Neural crest cell (in vitro differentiated cells): Measurements from ENCODE around the gene ARHGAP26. TPM values are rescaled to one million over a fixed set of nuclear protein-coding genes. Genes with fewer than 3 reads are reported as not detected.

Experiments
- DNase-seq: peaks from one replicate; pipeline ENCODE4 v3.0.0; 2021; ENCODE audit warnings: low read depth, mixed read lengths, low spot score
- H3K27ac Mint-ChIP-seq: one replicate; pipeline ENCODE4 v1.8.0; 2021; ENCODE audit warnings: mild to moderate bottlenecking, mixed read lengths; ENCODE audit not compliant: unreplicated experiment
- H3K27me3 Mint-ChIP-seq: 2 replicates; pipeline ENCODE4 v1.8.0; 2021; ENCODE audit warnings: low read depth, mild to moderate bottlenecking, mixed read lengths
- H3K36me3 Mint-ChIP-seq: 2 replicates; pipeline ENCODE4 v1.8.0; 2021; ENCODE audit warnings: low read depth, mild to moderate bottlenecking, mixed read lengths
- H3K4me1 Mint-ChIP-seq: 2 replicates; pipeline ENCODE4 v1.8.0; 2021; ENCODE audit warnings: mixed read lengths
- H3K4me3 Mint-ChIP-seq: one replicate; pipeline ENCODE4 v1.8.0; 2021; ENCODE audit warnings: mild to moderate bottlenecking, mixed read lengths
- H3K9me3 Mint-ChIP-seq: 2 replicates; pipeline ENCODE4 v1.8.0; 2021; ENCODE audit warnings: mixed read lengths
- total RNA-seq: library from RNA; stranded (reverse); gene quantifications from 2 replicates; pipeline ENCODE4 v1.2.1, GENCODE V29; 2021
- TF ChIP-seq, protein P1 (sequence below): fragments of 200-600 bp; sonication (generic); conservative IDR thresholded peaks from 2 replicates; pipeline ENCODE4 v1.5.0; 2021; ENCODE audit warnings: antibody characterized with exemption, mild to moderate bottlenecking

ARHGAP26 gene
- total RNA-seq, 1 donor from 2014 or later: 5.5 TPM

GRCh38 chr5:142857405-142857804 is 87.2 kb downstream of the ARHGAP26 start:
- Mint-ChIP-seq H3K27ac (no peak overlapping the region), H3K4me1 (peaks cover 8% of the 10 kb centered on the region), H3K36me3 (no peaks in the 10 kb centered on the region), H3K4me3 (no peak overlapping the region), H3K9me3 (no peaks in the 10 kb centered on the region), H3K27me3 (no peaks in the 10 kb centered on the region)
- TF ChIP-seq, protein P1, sequence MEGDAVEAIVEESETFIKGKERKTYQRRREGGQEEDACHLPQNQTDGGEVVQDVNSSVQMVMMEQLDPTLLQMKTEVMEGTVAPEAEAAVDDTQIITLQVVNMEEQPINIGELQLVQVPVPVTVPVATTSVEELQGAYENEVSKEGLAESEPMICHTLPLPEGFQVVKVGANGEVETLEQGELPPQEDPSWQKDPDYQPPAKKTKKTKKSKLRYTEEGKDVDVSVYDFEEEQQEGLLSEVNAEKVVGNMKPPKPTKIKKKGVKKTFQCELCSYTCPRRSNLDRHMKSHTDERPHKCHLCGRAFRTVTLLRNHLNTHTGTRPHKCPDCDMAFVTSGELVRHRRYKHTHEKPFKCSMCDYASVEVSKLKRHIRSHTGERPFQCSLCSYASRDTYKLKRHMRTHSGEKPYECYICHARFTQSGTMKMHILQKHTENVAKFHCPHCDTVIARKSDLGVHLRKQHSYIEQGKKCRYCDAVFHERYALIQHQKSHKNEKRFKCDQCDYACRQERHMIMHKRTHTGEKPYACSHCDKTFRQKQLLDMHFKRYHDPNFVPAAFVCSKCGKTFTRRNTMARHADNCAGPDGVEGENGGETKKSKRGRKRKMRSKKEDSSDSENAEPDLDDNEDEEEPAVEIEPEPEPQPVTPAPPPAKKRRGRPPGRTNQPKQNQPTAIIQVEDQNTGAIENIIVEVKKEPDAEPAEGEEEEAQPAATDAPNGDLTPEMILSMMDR: no peak
- DNase-seq: no peak

DNA sequence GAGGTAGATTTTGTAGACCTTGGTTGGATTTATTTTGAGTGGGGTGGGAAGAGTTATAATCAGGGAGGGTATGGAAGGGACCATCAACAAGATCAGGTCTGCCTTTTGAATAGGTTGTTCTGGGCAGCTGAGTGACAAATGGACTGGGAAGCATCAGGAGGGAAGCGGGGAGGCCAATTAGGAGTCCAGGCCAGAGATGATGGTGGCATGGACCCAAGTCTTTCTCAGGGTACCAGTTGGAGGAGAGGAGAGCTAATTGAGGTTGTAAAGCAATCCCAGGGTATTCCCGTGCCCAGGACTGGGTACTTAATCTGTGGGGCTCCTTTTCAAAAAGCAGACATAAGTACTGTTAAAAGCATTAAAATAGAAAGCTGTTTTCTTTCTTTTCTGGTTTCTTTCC is 88.9 kb downstream of the ARHGAP26 start:
- Mint-ChIP-seq H3K36me3 (no peaks in the 10 kb centered on the region), H3K9me3 (no peaks in the 10 kb centered on the region), H3K4me1 (peaks cover 9% of the 10 kb centered on the region), H3K27ac (no peak overlapping the region), H3K4me3 (no peak overlapping the region), H3K27me3 (no peaks in the 10 kb centered on the region)
- no peak for DNase-seq
- TF ChIP-seq, protein P1: no peak

- no peaks in the 10 kb centered on the region for H3K27me3 Mint-ChIP-seq
- TF ChIP-seq, protein P1: no peak
- peaks cover 21% of the 10 kb centered on the region for H3K4me1 Mint-ChIP-seq
Observed at GRCh38 chr5:142860270-142860669, 90.1 kb downstream of the ARHGAP26 start.

DNA sequence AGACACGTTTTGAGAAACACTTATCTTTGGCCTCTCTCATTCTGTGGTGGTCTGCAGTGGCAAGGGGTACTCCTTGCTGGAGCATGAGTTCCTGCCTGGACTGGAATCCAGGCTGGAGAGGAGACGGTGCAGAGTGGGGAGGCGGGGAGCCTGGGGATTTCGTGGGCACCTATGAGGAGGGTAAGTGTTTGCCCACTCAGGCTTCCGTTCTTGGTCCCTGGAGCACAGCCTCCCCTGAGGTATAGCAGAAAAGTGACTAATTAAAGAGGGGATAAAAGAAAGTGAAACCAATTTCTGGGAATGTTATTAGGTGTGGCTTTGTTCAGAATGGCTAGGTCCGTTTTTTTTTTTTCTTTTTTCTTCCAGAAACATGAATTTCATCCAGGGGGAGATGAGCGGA is 90.8 kb downstream of the ARHGAP26 start:
- no peaks in the 10 kb centered on the region for H3K36me3 Mint-ChIP-seq
- TF ChIP-seq, protein P1: no peak
- DNase-seq: no peak
- H3K4me3 Mint-ChIP-seq: no peak overlapping the region
- no peaks in the 10 kb centered on the region for H3K9me3 Mint-ChIP-seq
- peaks cover 21% of the 10 kb centered on the region for H3K4me1 Mint-ChIP-seq
- no peak overlapping the region for H3K27ac Mint-ChIP-seq
- H3K27me3 Mint-ChIP-seq: no peaks in the 10 kb centered on the region

More at GRCh38 chr5:142860270-142860669, 90.1 kb downstream of the ARHGAP26 start:
- Mint-ChIP-seq H3K27ac (no peak overlapping the region), H3K36me3 (no peaks in the 10 kb centered on the region), H3K9me3 (no peaks in the 10 kb centered on the region), H3K4me3 (no peak overlapping the region)
- no peak for DNase-seq

DNA sequence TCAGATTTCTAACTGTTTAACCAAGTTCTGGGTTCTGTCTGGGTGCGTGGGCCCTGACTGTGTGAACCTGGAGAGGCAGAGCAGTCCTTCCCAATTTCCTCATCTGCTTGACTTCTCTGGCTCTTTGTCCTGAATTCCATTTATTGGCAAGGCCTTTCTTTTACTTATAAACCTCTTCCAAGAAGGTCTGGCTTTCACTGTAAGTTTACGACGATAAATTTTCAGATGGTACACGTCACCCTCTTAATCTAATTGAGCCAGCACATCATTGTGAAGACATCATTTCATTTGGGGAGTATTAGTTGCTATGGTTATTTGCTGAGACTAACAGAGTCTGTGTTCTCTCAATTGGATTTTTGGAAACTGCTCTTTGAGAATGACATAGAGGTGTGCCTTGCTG is 92.4 kb downstream of the ARHGAP26 start:
- Mint-ChIP-seq H3K36me3 (no peaks in the 10 kb centered on the region), H3K27me3 (no peaks in the 10 kb centered on the region), H3K27ac (no peak overlapping the region), H3K4me3 (no peak overlapping the region), H3K4me1 (peaks cover 27% of the 10 kb centered on the region), H3K9me3 (no peaks in the 10 kb centered on the region)
- TF ChIP-seq, protein P1: no peak
- no peak for DNase-seq

GRCh38 chr5:142863856-142864255 is 93.7 kb downstream of the ARHGAP26 start:
- no peak for DNase-seq
- H3K36me3 Mint-ChIP-seq: no peaks in the 10 kb centered on the region
- H3K9me3 Mint-ChIP-seq: no peaks in the 10 kb centered on the region
- peaks cover 19% of the 10 kb centered on the region for H3K4me1 Mint-ChIP-seq
- no peak overlapping the region for H3K4me3 Mint-ChIP-seq
- TF ChIP-seq, protein P1: no peak
- no peak overlapping the region for H3K27ac Mint-ChIP-seq
- no peaks in the 10 kb centered on the region for H3K27me3 Mint-ChIP-seq
